Measurements from ENCODE around the gene PFKFB4. TPM values are rescaled to one million over a fixed set of nuclear protein-coding genes. Genes with fewer than 3 reads are reported as not detected.

The PFKFB4 gene
- total and polyA plus RNA-seq, 12 donors = 0.40 to 7.7 (median 1.2) TPM

- Histone ChIP-seq H3K9me3 (no peaks in the 10 kb centered on the region), H3K4me1 (peaks cover 38 to 79% (median 70%) of the 10 kb centered on the region in 9 donors), H3K27me3 (peaks cover 0 to 28% (median 0%) of the 10 kb centered on the region in 7 donors), H3K4me3 (no peak overlapping the region), H3K36me3 (peaks cover 12 to 45% (median 23%) of the 10 kb centered on the region in 9 donors), H3K27ac (peak overlapping the region; percentile 77 to 93 (median 86))
- intact Hi-C loops (cut with DNase I) = loop anchor here in 1 of 10 donors (5.0 kb wide), 1 partner anchor 130 kb away; a partner anchor contains a TSS
- no peak for TF ChIP-seq CTCF (IDR thresholded peaks at IDR 0.05)
- 69 to 74% methylated on average over 8 of the region's 8 CpGs for WGBS, 2 donors
- DNase-seq (no peak), ATAC-seq (peak in 1 of 8 donors; percentile 0)
Measured at GRCh38 chr3:48596676-48597407, 40.2 kb upstream of the PFKFB4 start.

GRCh38 chr3:48596157-48596556 lies 39.6 kb upstream of the PFKFB4 start:
- H3K36me3 ChIP-seq = peaks cover 8 to 38% (median 22%) of the 10 kb centered on the region in 9 donors
- H3K4me1 ChIP-seq = peaks cover 37 to 72% (median 67%) of the 10 kb centered on the region in 9 donors
- H3K27me3 ChIP-seq = peaks cover 0 to 28% (median 0%) of the 10 kb centered on the region in 7 donors
- H3K4me3 ChIP-seq = no peak overlapping the region
- intact Hi-C loops (cut with DNase I) = loop anchor here in 1 of 10 donors (5.0 kb wide), 1 partner anchor 129 kb away; a partner anchor contains a TSS
- no peak for TF ChIP-seq CTCF (IDR thresholded peaks at IDR 0.05)
- DNase-seq (no peak), ATAC-seq (no peak)
- WGBS, 2 donors = 72% methylated on average over 5 of the region's 5 CpGs
- H3K9me3 ChIP-seq = no peaks in the 10 kb centered on the region
- H3K27ac ChIP-seq = peak overlapping the region in 9 of 10 donors; percentile 21 to 93 (median 86)

- TF ChIP-seq CTCF (IDR thresholded peaks at IDR 0.05) = no peak
- 39 to 41% methylated on average over 10 of the region's 10 CpGs for WGBS, 2 donors
- Histone ChIP-seq H3K4me3 (peak overlapping the region in 6 of 10 donors; percentile 41 to 55 (median 46)), H3K27ac (peak overlapping the region in 6 of 10 donors; percentile 80 to 93 (median 86)), H3K36me3 (peaks cover 3 to 33% (median 16%) of the 10 kb centered on the region in 9 donors), H3K9me3 (no peaks in the 10 kb centered on the region), H3K27me3 (peaks cover 0 to 28% (median 0%) of the 10 kb centered on the region in 7 donors), H3K4me1 (peaks cover 36 to 67% (median 62%) of the 10 kb centered on the region in 9 donors)
- DNase-seq (peak in 1 of 2 donors; percentile 62), ATAC-seq (peak in 2 of 8 donors; percentile 3 to 9)
- intact Hi-C loops (cut with DNase I) = loop anchor here in 1 of 10 donors (5.0 kb wide), 1 partner anchor 128 kb away; a partner anchor contains a TSS
Measured at GRCh38 chr3:48595526-48596121, 39.0 kb upstream of the PFKFB4 start.

DNA sequence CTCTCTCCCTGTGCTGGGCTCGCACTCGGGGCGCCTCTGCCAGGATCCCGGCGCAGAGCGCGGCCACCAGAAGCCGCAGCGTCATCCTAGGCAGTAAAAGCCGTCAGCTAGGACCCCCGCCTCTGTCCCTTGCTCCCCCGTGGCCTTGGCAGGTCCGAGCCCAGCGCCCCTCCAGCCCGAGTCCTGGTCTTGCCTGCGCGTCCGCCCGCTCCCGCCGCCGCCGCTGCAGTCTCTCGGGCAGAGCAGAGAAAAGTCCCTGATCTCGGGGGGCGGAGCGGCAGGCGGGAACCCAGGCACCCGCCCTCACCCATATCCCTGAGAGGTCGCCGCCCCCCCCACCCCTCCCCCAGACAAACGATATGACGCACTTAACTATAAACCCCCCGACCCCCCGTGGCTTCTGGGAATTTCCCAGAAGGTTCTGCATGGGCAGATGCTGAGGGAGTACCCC lies 38.5 kb upstream of the PFKFB4 start, which contains the start of gene COL7A1:
Gene COL7A1 (minus strand): TSS at position 255 of the 451 bp plus-strand sequence. CDS start 170 bp downstream, at position 85.
- H3K4me3 ChIP-seq = peak within 1 kb of the TSS in 9 of 10 donors; percentile 21 to 55 (median 44)
- DNase-seq (peak in 1 of 2 donors; percentile 33), ATAC-seq (no peak)
- H3K9me3 ChIP-seq = no peaks in the 10 kb centered on the region
- H3K27me3 ChIP-seq = peaks cover 0 to 28% (median 0%) of the 10 kb centered on the region in 7 donors
- 3 to 9% methylated on average over 32 to 35 of the region's 35 CpGs for WGBS, 2 donors
- intact Hi-C loops (cut with DNase I) = loop anchor here in 1 of 10 donors (5.0 kb wide), 1 partner anchor 128 kb away; a partner anchor contains a TSS
- H3K36me3 ChIP-seq = peaks cover 0 to 27% (median 11%) of the 10 kb centered on the region in 9 donors
- no peak for TF ChIP-seq CTCF (IDR thresholded peaks at IDR 0.05)
- H3K27ac ChIP-seq = peak within 1 kb of the TSS in 8 of 10 donors; percentile 28 to 93 (median 84)
- peaks cover 36 to 62% (median 57%) of the 10 kb centered on the region in 9 donors for H3K4me1 ChIP-seq

All from heart right ventricle (tissue), 16 donors.